Right renal pelvis (tissue), 4 donors: ENCODE results near the gene GNPTAB. TPM values are rescaled to one million over a fixed set of nuclear protein-coding genes. Genes with fewer than 3 reads are reported as not detected.

Experiments used
- DNase-seq, 4 donors: peaks; one replicate each; pipeline ENCODE4 v3.0.0-alpha.2; 2013; ENCODE audit warnings: low read depth in 4 of 4, low spot score in 3 of 4, missing footprints in 1 of 4
- polyA plus RNA-seq, 4 donors: library from polyadenylated mRNA; unstranded; fragments of 120-200 nt; gene quantifications; one replicate each; pipeline ENCODE4 v1.2.1, GENCODE V29; 2013; ENCODE audit not compliant: insufficient read length in 4 of 4

Gene GNPTAB
- polyA plus RNA-seq, 4 donors = 30.0 to 37.9 (median 36.2) TPM

- DNase-seq = no peak
Measured at GRCh38 chr12:101698800-101699347, 131.9 kb downstream of the GNPTAB start.

- DNase-seq = peak in 1 of 4 donors; percentile 34
Measured at GRCh38 chr12:101697930-101698799, 132.6 kb downstream of the GNPTAB start.

- DNase-seq = peak in 3 of 4 donors; percentile 30 to 48 (median 43)
Measured at GRCh38 chr12:101697197-101697929, 133.4 kb downstream of the GNPTAB start, which contains the start of gene CHPT1. CHPT1 (plus strand) TSS chr12:101697640; CDS start chr12:101697862, 222 bp downstream.

GRCh38 chr12:101696251-101697196 lies 134.2 kb downstream of the GNPTAB start:
- no peak for DNase-seq

GRCh38 chr12:101695706-101696105 lies 135.1 kb downstream of the GNPTAB start:
- DNase-seq = no peak

Other genes with a start within 250 kb of the GNPTAB start
- gene MYBPC1, start 236.0 kb downstream of the GNPTAB start, polyA plus RNA-seq = under 1 TPM in 3 of 4 donors, not detected in 1; 0.03 to 0.37 (median 0.15) TPM
- gene CHPT1, start 133.3 kb downstream of the GNPTAB start, polyA plus RNA-seq = 10 to 100 TPM; 35.5 to 47.5 (median 45.9) TPM
- 1 to 10 TPM in 2 of 4 donors, under 1 TPM in 2; 0.37 to 2.0 (median 0.95) TPM for gene SYCP3, start 91.5 kb downstream of the GNPTAB start, polyA plus RNA-seq
- gene DRAM1, start 46.6 kb upstream of the GNPTAB start, polyA plus RNA-seq = 10 to 100 TPM; 18.0 to 23.4 (median 23.0) TPM
- 10 to 100 TPM; 53.8 to 63.0 (median 58.2) TPM for gene WASHC3, start 231.0 kb upstream of the GNPTAB start, polyA plus RNA-seq